Right ventricle myocardium superior (tissue), 1 donor: ENCODE measurements around the gene PANX1. TPM values are rescaled to one million over a fixed set of nuclear protein-coding genes. Genes with fewer than 3 reads are reported as not detected.

ENCODE experiments used
- ATAC-seq: fragments of 200-7000 bp; cut with Tn5 transposase; one replicate; pipeline ENCODE4 v1.9.1; 2020; ENCODE audit warnings: mild to moderate bottlenecking; ENCODE audit not compliant: poor library complexity
- DNase-seq: peaks from one replicate; pipeline ENCODE4 v3.0.0-alpha.2; 2020
- intact Hi-C: fragments of 100-400 bp; cut with DNase I; formaldehyde crosslinking; loops from one replicate; pipeline ENCODE4 v1.11.2; 2022
- total RNA-seq: library from RNA; stranded (reverse); fragmentation: NEBNext Ultra II Directional; extraction: Animal tissue kit (Norgen Biotek cat#: 25700); gene quantifications from one replicate; pipeline ENCODE4 v1.2.1, GENCODE V29; 2021
- donor health status: DM: no; HTN: yes; CAD: no; lungs with severe emphysema.

The PANX1 gene
- total RNA-seq, 1 donor from 2014 or later: 21.7 TPM

- DNase-seq (no peak), ATAC-seq (no peak)
- intact Hi-C loops: no loop called here
Observed at GRCh38 chr11:94125407-94126115, 3.1 kb upstream of the PANX1 start.

GRCh38 chr11:94127638-94128037 lies 1.0 kb upstream of the PANX1 start:
- ATAC-seq (no peak), DNase-seq (no peak)
- intact Hi-C loops: no loop called here

- ATAC-seq (peak; percentile 40), DNase-seq (peak; percentile 57)
- intact Hi-C loops: no loop called here
Observed at GRCh38 chr11:94128291-94128745, 323 bp upstream of the PANX1 start.

- no peak for DNase-seq
- no peak for ATAC-seq
- intact Hi-C loops: no loop called here
Observed at GRCh38 chr11:94129512-94130297, 1.1 kb downstream of the PANX1 start.

GRCh38 chr11:94130298-94131046 lies 1.8 kb downstream of the PANX1 start:
- ATAC-seq (peak; percentile 6), DNase-seq (no peak)
- intact Hi-C loops: no loop called here

GRCh38 chr11:94131047-94131717 lies 2.5 kb downstream of the PANX1 start:
- intact Hi-C loops: no loop called here
- no peak for DNase-seq
- no peak for ATAC-seq

GRCh38 chr11:94131718-94132115 lies 3.1 kb downstream of the PANX1 start:
- no peak for DNase-seq
- intact Hi-C loops: no loop called here
- no peak for ATAC-seq

GRCh38 chr11:94132152-94132558 lies 3.5 kb downstream of the PANX1 start:
- DNase-seq: no peak
- no peak for ATAC-seq
- intact Hi-C loops: no loop called here

- no peak for DNase-seq
- no peak for ATAC-seq
- intact Hi-C loops: no loop called here
Observed at GRCh38 chr11:94132823-94133408, 4.3 kb downstream of the PANX1 start.

- DNase-seq (peak; percentile 56), ATAC-seq (peak; percentile 32)
- intact Hi-C loops: no loop called here
Observed at GRCh38 chr11:94133752-94134151, 5.1 kb downstream of the PANX1 start.

GRCh38 chr11:94134651-94135512 lies 6.2 kb downstream of the PANX1 start:
- peak; percentile 85 for DNase-seq
- ATAC-seq: peak; percentile 75
- intact Hi-C loops: no loop called here

- DNase-seq (no peak), ATAC-seq (no peak)
- intact Hi-C loops: no loop called here
Observed at GRCh38 chr11:94139416-94139815, 10.8 kb downstream of the PANX1 start.

GRCh38 chr11:94140154-94140655 lies 11.6 kb downstream of the PANX1 start:
- ATAC-seq (no peak), DNase-seq (no peak)
- intact Hi-C loops: no loop called here

GRCh38 chr11:94141511-94142307 lies 13.1 kb downstream of the PANX1 start:
- intact Hi-C loops: no loop called here
- ATAC-seq: no peak
- no peak for DNase-seq

- DNase-seq (no peak), ATAC-seq (no peak)
- intact Hi-C loops: no loop called here
Observed at GRCh38 chr11:94142308-94143281, 14.0 kb downstream of the PANX1 start.

- intact Hi-C loops: no loop called here
- DNase-seq (no peak), ATAC-seq (no peak)
Observed at GRCh38 chr11:94144216-94144615, 15.6 kb downstream of the PANX1 start.
